SH-SY5Y (cell line): ENCODE measurements around the gene MIS18A.

Experiments
- GATA2 ChIP-seq: IDR thresholded peaks from 2 replicates; pipeline ENCODE4 v1.6.1; 2011; ENCODE audit warnings: mild to moderate bottlenecking, low read depth, low read length
- GATA3 ChIP-seq: IDR thresholded peaks from 2 replicates; pipeline ENCODE4 v1.6.1; 2011; ENCODE audit warnings: low read depth, mild to moderate bottlenecking, low read length, moderate library complexity

DNA sequence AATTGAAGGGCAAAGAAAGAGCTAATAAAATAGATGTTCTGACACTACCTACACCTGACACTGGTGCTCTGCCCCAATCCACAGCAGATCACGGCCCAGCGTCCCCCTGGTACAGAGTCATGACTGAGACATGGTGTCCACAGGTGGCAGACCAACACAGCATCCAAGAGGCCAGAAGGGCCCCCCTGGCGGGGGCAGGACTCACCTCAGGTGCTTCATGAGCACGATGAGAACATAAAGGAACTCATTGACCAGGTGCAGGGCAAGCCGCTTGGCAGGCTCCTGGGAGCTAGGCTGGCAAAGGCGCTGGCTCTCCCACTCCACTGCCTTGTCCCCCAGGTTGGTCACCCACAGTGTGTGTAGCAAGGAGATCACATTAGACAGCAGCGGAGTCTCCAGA is 40.2 kb upstream of the MIS18A start:
- TF ChIP-seq GATA2 = no peak
- TF ChIP-seq GATA3 = no peak
